ENCODE measurements around the gene MAPK11. TPM values are rescaled to one million over a fixed set of nuclear protein-coding genes. Genes with fewer than 3 reads are reported as not detected.

Gene MAPK11
- total RNA-seq, 1 donor from 2014 or later = 3.1 TPM

- H3K36me3 ChIP-seq (ENCODE audit: control insufficient read depth in 3 of 3, insufficient read depth in 3 of 3, low read length in 3 of 3) = peaks cover 15 to 28% (median 25%) of the 10 kb centered on the region in 3 donors
- H3K9me3 ChIP-seq (ENCODE audit: control insufficient read depth in 3 of 3, low read length in 3 of 3) = no peaks in the 10 kb centered on the region
- H3K9ac ChIP-seq (ENCODE audit: low read depth in 1 of 3, low read length in 3 of 3) = peak overlapping the region; percentile 89 to 98 (median 89)
- H3K4me3 ChIP-seq (ENCODE audit: low read length in 3 of 3) = peak overlapping the region; percentile 93 to 98 (median 95)
- H3K27me3 ChIP-seq (ENCODE audit: control insufficient read depth in 3 of 3, insufficient read depth in 3 of 3, low read length in 3 of 3) = no peaks in the 10 kb centered on the region
- H3K4me1 ChIP-seq (ENCODE audit: control insufficient read depth in 3 of 3, insufficient read depth in 3 of 3, low read length in 3 of 3) = peaks cover 46 to 71% (median 59%) of the 10 kb centered on the region in 3 donors
- peak overlapping the region; percentile 82 for H3K27ac ChIP-seq (ENCODE audit: low read depth, low read length)
Observed at GRCh38 chr22:50245214-50246072, 24.7 kb downstream of the MAPK11 start.

GRCh38 chr22:50244420-50245213 is 25.6 kb downstream of the MAPK11 start, which contains the start of gene TUBGCP6:
TSS of gene TUBGCP6 (minus strand) at chr22:50245023. CDS start at chr22:50244459, 564 bp downstream.
- Histone ChIP-seq H3K4me1 (ENCODE audit: control insufficient read depth in 3 of 3, insufficient read depth in 3 of 3, low read length in 3 of 3) (peaks cover 37 to 63% (median 51%) of the 10 kb centered on the region in 3 donors), H3K27ac (ENCODE audit: low read depth, low read length) (peak within 1 kb of the TSS; percentile 82), H3K27me3 (ENCODE audit: control insufficient read depth in 3 of 3, insufficient read depth in 3 of 3, low read length in 3 of 3) (no peaks in the 10 kb centered on the region), H3K9me3 (ENCODE audit: control insufficient read depth in 3 of 3, low read length in 3 of 3) (no peaks in the 10 kb centered on the region), H3K9ac (ENCODE audit: low read depth in 1 of 3, low read length in 3 of 3) (peak within 1 kb of the TSS; percentile 89 to 99 (median 98)), H3K4me3 (ENCODE audit: low read length in 3 of 3) (peak within 1 kb of the TSS; percentile 93 to 98 (median 95)), H3K36me3 (ENCODE audit: control insufficient read depth in 3 of 3, insufficient read depth in 3 of 3, low read length in 3 of 3) (peaks cover 23 to 35% (median 33%) of the 10 kb centered on the region in 3 donors)

- Histone ChIP-seq H3K9me3 (ENCODE audit: control insufficient read depth in 3 of 3, low read length in 3 of 3) (no peaks in the 10 kb centered on the region), H3K27ac (ENCODE audit: low read depth, low read length) (peak overlapping the region; percentile 82), H3K4me1 (ENCODE audit: control insufficient read depth in 3 of 3, insufficient read depth in 3 of 3, low read length in 3 of 3) (peaks cover 33 to 57% (median 47%) of the 10 kb centered on the region in 3 donors), H3K9ac (ENCODE audit: low read depth in 1 of 3, low read length in 3 of 3) (peak overlapping the region; percentile 89 to 99 (median 98)), H3K27me3 (ENCODE audit: control insufficient read depth in 3 of 3, insufficient read depth in 3 of 3, low read length in 3 of 3) (no peaks in the 10 kb centered on the region), H3K36me3 (ENCODE audit: control insufficient read depth in 3 of 3, insufficient read depth in 3 of 3, low read length in 3 of 3) (peaks cover 28 to 39% (median 36%) of the 10 kb centered on the region in 3 donors), H3K4me3 (ENCODE audit: low read length in 3 of 3) (peak overlapping the region; percentile 93 to 98 (median 95))
Observed at GRCh38 chr22:50243685-50244419, 26.3 kb downstream of the MAPK11 start.

GRCh38 chr22:50242406-50242949 is 27.7 kb downstream of the MAPK11 start:
- H3K9ac ChIP-seq (ENCODE audit: low read depth in 1 of 3, low read length in 3 of 3) = peak overlapping the region; percentile 65 to 76 (median 66)
- no peak overlapping the region for H3K27ac ChIP-seq (ENCODE audit: low read depth, low read length)
- peaks cover 33 to 46% (median 41%) of the 10 kb centered on the region in 3 donors for H3K4me1 ChIP-seq (ENCODE audit: control insufficient read depth in 3 of 3, insufficient read depth in 3 of 3, low read length in 3 of 3)
- no peaks in the 10 kb centered on the region for H3K27me3 ChIP-seq (ENCODE audit: control insufficient read depth in 3 of 3, insufficient read depth in 3 of 3, low read length in 3 of 3)
- peak overlapping the region; percentile 66 to 73 (median 72) for H3K4me3 ChIP-seq (ENCODE audit: low read length in 3 of 3)
- peaks cover 28 to 35% (median 30%) of the 10 kb centered on the region in 3 donors for H3K36me3 ChIP-seq (ENCODE audit: control insufficient read depth in 3 of 3, insufficient read depth in 3 of 3, low read length in 3 of 3)
- H3K9me3 ChIP-seq (ENCODE audit: control insufficient read depth in 3 of 3, low read length in 3 of 3) = no peaks in the 10 kb centered on the region

GRCh38 chr22:50238755-50239154 is 31.4 kb downstream of the MAPK11 start:
- Histone ChIP-seq H3K4me1 (ENCODE audit: control insufficient read depth in 3 of 3, insufficient read depth in 3 of 3, low read length in 3 of 3) (peaks cover 18 to 22% (median 21%) of the 10 kb centered on the region in 3 donors), H3K4me3 (ENCODE audit: low read length in 3 of 3) (no peak overlapping the region), H3K27me3 (ENCODE audit: control insufficient read depth in 3 of 3, insufficient read depth in 3 of 3, low read length in 3 of 3) (no peaks in the 10 kb centered on the region), H3K27ac (ENCODE audit: low read depth, low read length) (no peak overlapping the region), H3K9ac (ENCODE audit: low read depth in 1 of 3, low read length in 3 of 3) (no peak overlapping the region), H3K36me3 (ENCODE audit: control insufficient read depth in 3 of 3, insufficient read depth in 3 of 3, low read length in 3 of 3) (peaks cover 20 to 28% (median 28%) of the 10 kb centered on the region in 3 donors), H3K9me3 (ENCODE audit: control insufficient read depth in 3 of 3, low read length in 3 of 3) (no peaks in the 10 kb centered on the region)

GRCh38 chr22:50236731-50237409 is 33.3 kb downstream of the MAPK11 start:
- H3K27me3 ChIP-seq (ENCODE audit: control insufficient read depth in 3 of 3, insufficient read depth in 3 of 3, low read length in 3 of 3) = no peaks in the 10 kb centered on the region
- H3K27ac ChIP-seq (ENCODE audit: low read depth, low read length) = no peak overlapping the region
- H3K36me3 ChIP-seq (ENCODE audit: control insufficient read depth in 3 of 3, insufficient read depth in 3 of 3, low read length in 3 of 3) = peaks cover 24 to 41% (median 32%) of the 10 kb centered on the region in 3 donors
- H3K9ac ChIP-seq (ENCODE audit: low read depth in 1 of 3, low read length in 3 of 3) = no peak overlapping the region
- peaks cover 8 to 10% (median 8%) of the 10 kb centered on the region in 3 donors for H3K4me1 ChIP-seq (ENCODE audit: control insufficient read depth in 3 of 3, insufficient read depth in 3 of 3, low read length in 3 of 3)
- no peaks in the 10 kb centered on the region for H3K9me3 ChIP-seq (ENCODE audit: control insufficient read depth in 3 of 3, low read length in 3 of 3)
- no peak overlapping the region for H3K4me3 ChIP-seq (ENCODE audit: low read length in 3 of 3)

- no peaks in the 10 kb centered on the region for H3K4me1 ChIP-seq (ENCODE audit: control insufficient read depth in 3 of 3, insufficient read depth in 3 of 3, low read length in 3 of 3)
- H3K36me3 ChIP-seq (ENCODE audit: control insufficient read depth in 3 of 3, insufficient read depth in 3 of 3, low read length in 3 of 3) = peaks cover 26 to 40% (median 34%) of the 10 kb centered on the region in 3 donors
- H3K9me3 ChIP-seq (ENCODE audit: control insufficient read depth in 3 of 3, low read length in 3 of 3) = no peaks in the 10 kb centered on the region
- no peaks in the 10 kb centered on the region for H3K27me3 ChIP-seq (ENCODE audit: control insufficient read depth in 3 of 3, insufficient read depth in 3 of 3, low read length in 3 of 3)
- H3K4me3 ChIP-seq (ENCODE audit: low read length in 3 of 3) = no peak overlapping the region
- H3K27ac ChIP-seq (ENCODE audit: low read depth, low read length) = no peak overlapping the region
- no peak overlapping the region for H3K9ac ChIP-seq (ENCODE audit: low read depth in 1 of 3, low read length in 3 of 3)
Observed at GRCh38 chr22:50233223-50233622, 37.0 kb downstream of the MAPK11 start.

- Histone ChIP-seq H3K27ac (ENCODE audit: low read depth, low read length) (no peak overlapping the region), H3K9me3 (ENCODE audit: control insufficient read depth in 3 of 3, low read length in 3 of 3) (no peaks in the 10 kb centered on the region), H3K4me3 (ENCODE audit: low read length in 3 of 3) (no peak overlapping the region), H3K4me1 (ENCODE audit: control insufficient read depth in 3 of 3, insufficient read depth in 3 of 3, low read length in 3 of 3) (no peaks in the 10 kb centered on the region), H3K36me3 (ENCODE audit: control insufficient read depth in 3 of 3, insufficient read depth in 3 of 3, low read length in 3 of 3) (peaks cover 28 to 44% (median 32%) of the 10 kb centered on the region in 3 donors), H3K9ac (ENCODE audit: low read depth in 1 of 3, low read length in 3 of 3) (no peak overlapping the region), H3K27me3 (ENCODE audit: control insufficient read depth in 3 of 3, insufficient read depth in 3 of 3, low read length in 3 of 3) (no peaks in the 10 kb centered on the region)
Observed at GRCh38 chr22:50232481-50233151, 37.6 kb downstream of the MAPK11 start.
